ENCODE data around the gene ABHD16B.

GRCh38 chr20:63843222-63843621 is 18.1 kb upstream of the ABHD16B start:
- TF ChIP-seq, protein P1, sequence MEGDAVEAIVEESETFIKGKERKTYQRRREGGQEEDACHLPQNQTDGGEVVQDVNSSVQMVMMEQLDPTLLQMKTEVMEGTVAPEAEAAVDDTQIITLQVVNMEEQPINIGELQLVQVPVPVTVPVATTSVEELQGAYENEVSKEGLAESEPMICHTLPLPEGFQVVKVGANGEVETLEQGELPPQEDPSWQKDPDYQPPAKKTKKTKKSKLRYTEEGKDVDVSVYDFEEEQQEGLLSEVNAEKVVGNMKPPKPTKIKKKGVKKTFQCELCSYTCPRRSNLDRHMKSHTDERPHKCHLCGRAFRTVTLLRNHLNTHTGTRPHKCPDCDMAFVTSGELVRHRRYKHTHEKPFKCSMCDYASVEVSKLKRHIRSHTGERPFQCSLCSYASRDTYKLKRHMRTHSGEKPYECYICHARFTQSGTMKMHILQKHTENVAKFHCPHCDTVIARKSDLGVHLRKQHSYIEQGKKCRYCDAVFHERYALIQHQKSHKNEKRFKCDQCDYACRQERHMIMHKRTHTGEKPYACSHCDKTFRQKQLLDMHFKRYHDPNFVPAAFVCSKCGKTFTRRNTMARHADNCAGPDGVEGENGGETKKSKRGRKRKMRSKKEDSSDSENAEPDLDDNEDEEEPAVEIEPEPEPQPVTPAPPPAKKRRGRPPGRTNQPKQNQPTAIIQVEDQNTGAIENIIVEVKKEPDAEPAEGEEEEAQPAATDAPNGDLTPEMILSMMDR (IDR thresholded peaks at IDR 0.05; ENCODE audit: low read length) = no peak
- no peak for TF ChIP-seq EZH2 (IDR thresholded peaks at IDR 0.05; ENCODE audit: borderline replicate concordance, low read length)
